WTC11 (cell line): ENCODE data around the gene C14orf132. TPM values are rescaled to one million over a fixed set of nuclear protein-coding genes. Genes with fewer than 3 reads are reported as not detected.

Experiments used
- ATAC-seq: fragments of 200-7000 bp; cut with Tn5 transposase; 2 replicates; pipeline ENCODE4 v1.10.0; 2021; ENCODE audit warnings: mild to moderate bottlenecking, moderate library complexity
- CTCF ChIA-PET: fragments of 300-600 bp; sonication (Branson Sonifier 250); formaldehyde crosslinking; loops from one replicate; lab custom pipeline; 2021; ENCODE audit warnings: antibody characterized with exemption; lab: Charles Lee
- POLR2A ChIA-PET: fragments of 350-600 bp; sonication (Branson Sonifier 250); formaldehyde crosslinking; loops from one replicate; lab custom pipeline; 2021; ENCODE audit warnings: antibody characterized with exemption; lab: Charles Lee
- DNase-seq: peaks from one replicate; pipeline ENCODE4 v3.0.0; 2021; ENCODE audit warnings: low spot score
- H3K27ac Mint-ChIP-seq: 2 replicates; pipeline ENCODE4 v1.8.0; 2021; ENCODE audit warnings: mixed read lengths
- H3K27me3 Mint-ChIP-seq: 2 replicates; pipeline ENCODE4 v1.8.0; 2021; ENCODE audit warnings: low read depth, mild to moderate bottlenecking, moderate library complexity, mixed read lengths
- H3K36me3 Mint-ChIP-seq: 2 replicates; pipeline ENCODE4 v1.8.0; 2021; ENCODE audit warnings: mixed read lengths
- H3K4me1 Mint-ChIP-seq: 2 replicates; pipeline ENCODE4 v1.8.0; 2022; ENCODE audit warnings: mixed read lengths
- H3K4me3 Mint-ChIP-seq: 2 replicates; pipeline ENCODE4 v1.8.0; 2021; ENCODE audit warnings: mild to moderate bottlenecking, moderate library complexity, mixed read lengths
- H3K9me3 Mint-ChIP-seq: 2 replicates; pipeline ENCODE4 v1.8.0; 2021; ENCODE audit warnings: mixed read lengths
- GABPB1 ChIP-seq: sonication (generic); formaldehyde crosslinking; IDR thresholded peaks from 2 replicates; pipeline ENCODE4 v1.8.1; 2023; ENCODE audit warnings: mild to moderate bottlenecking, missing genetic modification reagents
- HMGA2 ChIP-seq: fragments of 250-450 bp; sonication (Bioruptor Pico); IDR thresholded peaks from 2 replicates; pipeline ENCODE4 v1.4.0; 2021; ENCODE audit warnings: mild to moderate bottlenecking, moderate library complexity
- HMGXB4 ChIP-seq: sonication (generic); formaldehyde crosslinking; IDR thresholded peaks from 2 replicates; pipeline ENCODE4 v1.8.1; 2023; ENCODE audit warnings: mild to moderate bottlenecking, moderate library complexity, missing genetic modification reagents
- IRF2 ChIP-seq: sonication (generic); formaldehyde crosslinking; IDR thresholded peaks from 2 replicates; pipeline ENCODE4 v1.8.0; 2022; ENCODE audit warnings: low read depth, missing genetic modification reagents, borderline replicate concordance
- MXD4 ChIP-seq: fragments of 250-450 bp; sonication (Bioruptor Pico); IDR thresholded peaks from 2 replicates; pipeline ENCODE4 v1.8.0; 2021; ENCODE audit warnings: mild to moderate bottlenecking, moderate library complexity, borderline replicate concordance
- NFYB ChIP-seq: sonication (generic); formaldehyde crosslinking; conservative IDR thresholded peaks from 2 replicates; pipeline ENCODE4 v1.8.0; 2022; ENCODE audit warnings: low read depth, missing genetic modification reagents
- SMAD3 ChIP-seq: sonication (generic); formaldehyde crosslinking; IDR thresholded peaks from 2 replicates; pipeline ENCODE4 v1.8.0; 2022; ENCODE audit warnings: missing genetic modification reagents, mild to moderate bottlenecking, borderline replicate concordance
- TCF7 ChIP-seq: sonication (generic); formaldehyde crosslinking; IDR thresholded peaks from 2 replicates; pipeline ENCODE4 v1.8.0; 2022; ENCODE audit warnings: mild to moderate bottlenecking, low read depth, missing genetic modification reagents, moderate library complexity
- TEAD1 ChIP-seq: sonication (generic); formaldehyde crosslinking; IDR thresholded peaks from 2 replicates; pipeline ENCODE4 v1.8.0; 2022; ENCODE audit warnings: mild to moderate bottlenecking, missing genetic modification reagents
- USF1 ChIP-seq: sonication (generic); formaldehyde crosslinking; IDR thresholded peaks from 2 replicates; pipeline ENCODE4 v1.8.0; 2022; ENCODE audit warnings: mild to moderate bottlenecking, missing genetic modification reagents
- USF2 ChIP-seq: sonication (generic); formaldehyde crosslinking; IDR thresholded peaks from 2 replicates; pipeline ENCODE4 v1.8.1; 2023; ENCODE audit warnings: mild to moderate bottlenecking, missing genetic modification reagents, moderate library complexity
- ZBTB43 ChIP-seq: sonication (generic); formaldehyde crosslinking; IDR thresholded peaks from 2 replicates; pipeline ENCODE4 v1.8.1; 2023; ENCODE audit warnings: mild to moderate bottlenecking, missing genetic modification reagents
- ZMAT4 ChIP-seq: fragments of 250-450 bp; sonication (Bioruptor Pico); IDR thresholded peaks from 2 replicates; pipeline ENCODE4 v1.9.0; 2021; ENCODE audit warnings: mild to moderate bottlenecking
- ZNF138 ChIP-seq: sonication (generic); formaldehyde crosslinking; conservative IDR thresholded peaks from 2 replicates; pipeline ENCODE4 v1.8.1; 2022; ENCODE audit warnings: mild to moderate bottlenecking, moderate library complexity, missing genetic modification reagents
- ZNF232 ChIP-seq: sonication (generic); formaldehyde crosslinking; IDR thresholded peaks from 2 replicates; pipeline ENCODE4 v1.8.0; 2022; ENCODE audit warnings: mild to moderate bottlenecking, missing genetic modification reagents
- ZNF281 ChIP-seq: sonication (generic); formaldehyde crosslinking; IDR thresholded peaks from 2 replicates; pipeline ENCODE4 v1.8.0; 2023; ENCODE audit warnings: mild to moderate bottlenecking, missing genetic modification reagents
- ZNF317 ChIP-seq: sonication (generic); formaldehyde crosslinking; IDR thresholded peaks from 2 replicates; pipeline ENCODE4 v1.8.1; 2023; ENCODE audit warnings: low read depth, mild to moderate bottlenecking, moderate library complexity, missing genetic modification reagents, borderline replicate concordance
- ZNF416 ChIP-seq: fragments of 250-450 bp; sonication (Bioruptor Pico); IDR thresholded peaks from 2 replicates; pipeline ENCODE4 v1.9.0; 2021; ENCODE audit warnings: mild to moderate bottlenecking, inconsistent platforms
- ZNF423 ChIP-seq: fragments of 250-450 bp; sonication (Bioruptor Pico); IDR thresholded peaks from 2 replicates; pipeline ENCODE4 v2.1.2; 2022; ENCODE audit warnings: mild to moderate bottlenecking, moderate library complexity
- total RNA-seq: library from RNA; stranded (reverse); gene quantifications from 3 replicates; pipeline ENCODE4 v1.2.3, GENCODE V29; 2021

C14orf132 gene
- total RNA-seq, 1 experiment from 2014 or later: 14.1 TPM

- TF ChIP-seq TEAD1 (CRISPR knock-in tag) (no peak), MXD4 (no peak), ZNF317 (CRISPR knock-in tag) (no peak), ZNF423 (no peak)
Measured at GRCh38 chr14:96086574-96087077, 47.5 kb downstream of the C14orf132 start (continued).

- ChIA-PET POLR2A (no interaction called here), CTCF (interaction anchor here (1.2 to 1.4 kb wide), 2 partner anchors 11 to 13 kb away, joined by 4 to 5 read pairs; no protein-coding TSS in a partner anchor)
- Mint-ChIP-seq H3K4me1 (peaks cover 13% of the 10 kb centered on the region), H3K4me3 (no peak overlapping the region), H3K36me3 (peaks cover 11% of the 10 kb centered on the region), H3K9me3 (no peaks in the 10 kb centered on the region), H3K27ac (no peak overlapping the region), H3K27me3 (no peaks in the 10 kb centered on the region)
- ATAC-seq: no peak
- no peak for TF ChIP-seq TCF7 (CRISPR knock-in tag)
- TF ChIP-seq ZNF232 (CRISPR knock-in tag): no peak
- TF ChIP-seq MXD4: no peak
- no peak for TF ChIP-seq NFYB
- TF ChIP-seq USF2 (CRISPR knock-in tag): no peak
- TF ChIP-seq HMGXB4 (CRISPR knock-in tag): no peak
- TF ChIP-seq ZNF138 (CRISPR knock-in tag): no peak
- no peak for TF ChIP-seq HMGA2 (CRISPR knock-in tag)
- no peak for TF ChIP-seq IRF2
- no peak for TF ChIP-seq GABPB1 (CRISPR knock-in tag)
- TF ChIP-seq ZNF416 (CRISPR knock-in tag): no peak
- TF ChIP-seq SMAD3 (CRISPR knock-in tag): no peak
- no peak for TF ChIP-seq USF1
- no peak for TF ChIP-seq ZBTB43 (CRISPR knock-in tag)
- TF ChIP-seq ZNF281: no peak
- no peak for TF ChIP-seq ZMAT4
- DNase-seq: no peak
Measured at GRCh38 chr14:96088074-96088473, 48.9 kb downstream of the C14orf132 start.
